Measurements from ENCODE around the gene PARP14. TPM values are rescaled to one million over a fixed set of nuclear protein-coding genes. Genes with fewer than 3 reads are reported as not detected.

Gene PARP14
- total and polyA plus RNA-seq, 10 of the 15 experiments (the other 5 are each of a cell fraction or from before 2014, with no cell fraction given), result 21.6 to 189 (median 92.7) TPM

DNA sequence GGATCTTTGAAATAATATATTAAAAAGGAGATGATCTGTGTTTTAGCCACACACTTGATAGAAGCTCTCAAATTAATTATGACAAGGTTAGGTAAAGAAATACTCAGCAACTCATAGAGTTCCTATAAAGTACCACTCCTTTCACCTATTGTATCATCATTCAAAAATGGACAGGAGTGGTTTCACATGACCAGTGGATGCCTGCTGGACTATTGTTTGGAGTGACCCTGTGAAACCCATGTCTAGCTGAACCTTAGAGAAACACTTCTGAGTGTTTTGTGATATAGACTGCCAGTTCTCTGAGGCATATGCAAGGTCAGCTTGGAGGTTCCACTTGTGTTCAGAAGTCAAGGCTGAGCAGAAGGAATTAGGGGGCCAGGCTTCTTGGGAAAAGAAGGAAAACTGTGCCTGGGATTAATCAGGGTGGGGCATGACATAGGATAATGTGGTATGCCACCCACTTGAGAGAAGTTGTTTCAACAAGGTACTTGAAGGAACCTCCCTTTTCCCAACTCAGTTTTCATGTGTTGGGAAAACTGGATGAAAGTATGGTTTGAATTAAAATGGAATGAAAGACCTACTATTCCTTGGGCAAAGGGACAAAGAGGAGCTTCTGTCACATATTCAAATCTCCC is 15.4 kb downstream of the PARP14 start (continued):
- TF ChIP-seq, protein P1, sequence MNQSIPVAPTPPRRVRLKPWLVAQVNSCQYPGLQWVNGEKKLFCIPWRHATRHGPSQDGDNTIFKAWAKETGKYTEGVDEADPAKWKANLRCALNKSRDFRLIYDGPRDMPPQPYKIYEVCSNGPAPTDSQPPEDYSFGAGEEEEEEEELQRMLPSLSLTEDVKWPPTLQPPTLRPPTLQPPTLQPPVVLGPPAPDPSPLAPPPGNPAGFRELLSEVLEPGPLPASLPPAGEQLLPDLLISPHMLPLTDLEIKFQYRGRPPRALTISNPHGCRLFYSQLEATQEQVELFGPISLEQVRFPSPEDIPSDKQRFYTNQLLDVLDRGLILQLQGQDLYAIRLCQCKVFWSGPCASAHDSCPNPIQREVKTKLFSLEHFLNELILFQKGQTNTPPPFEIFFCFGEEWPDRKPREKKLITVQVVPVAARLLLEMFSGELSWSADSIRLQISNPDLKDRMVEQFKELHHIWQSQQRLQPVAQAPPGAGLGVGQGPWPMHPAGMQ (IDR thresholded peaks at IDR 0.05; ENCODE audit: borderline replicate concordance), result no peak
- TF ChIP-seq POLR2AphosphoS2 (IDR thresholded peaks at IDR 0.05; ENCODE audit: low read depth, low read length), result no peak
- no peak for TF ChIP-seq HDGF (IDR thresholded peaks at IDR 0.05)
- no peak for TF ChIP-seq IKZF2 (IDR thresholded peaks at IDR 0.05)
- no peak for TF ChIP-seq IRF4 (IDR thresholded peaks at IDR 0.05; ENCODE audit: low read depth, low read length)
- no peak for TF ChIP-seq CBX3 (IDR thresholded peaks at IDR 0.05; ENCODE audit: borderline replicate concordance, low read depth)

- intact Hi-C loops (cut with micrococcal nuclease; ENCODE audit: unreplicated experiment) (no loop called here), in situ Hi-C loops (cut with MboI) (no loop called here)
- Histone ChIP-seq H3K79me2 (ENCODE audit: control insufficient read depth, insufficient read depth, low read length) (peaks cover 8% of the 10 kb centered on the region), H3K4me3 (peak overlapping the region; percentile 7; the same call in 1 of the 2 replicates), H4K20me1 (ENCODE audit: control insufficient read depth, insufficient read depth) (no peaks in the 10 kb centered on the region), H3K4me1 (ENCODE audit: control insufficient read depth, insufficient read depth, low read length) (peaks cover 25% of the 10 kb centered on the region), H2AFZ (ENCODE audit: control insufficient read depth, low read depth, low read length) (no peak overlapping the region), H3K9me3 (replicated peaks; ENCODE audit: control insufficient read depth, insufficient read depth, low read length) (peaks cover 7% of the 10 kb centered on the region; the same call in 2 of the 3 replicates), H3K36me3 (ENCODE audit: control insufficient read depth in 2 of 2, insufficient read depth in 2 of 2, low read length in 1 of 2) (peaks cover 14 to 50% of the 10 kb centered on the region in 2 experiments), H3K27ac (ENCODE audit: control insufficient read depth, insufficient read depth) (peak overlapping the region; percentile 65), H3K9ac (ENCODE audit: control insufficient read depth, insufficient read depth, low read length) (no peak overlapping the region), H3K27me3 (replicated peaks in 1 of 2; ENCODE audit: control insufficient read depth in 2 of 2, insufficient read depth in 2 of 2, low read length in 1 of 2) (no peaks in the 10 kb centered on the region), H3K4me2 (ENCODE audit: control insufficient read depth, insufficient read depth) (peak overlapping the region; percentile 72)
- BruUV-seq (replicated peaks), result no TSS peak
- SMC1A ChIA-PET (ENCODE audit: uncharacterized antibody, unreplicated experiment), result interaction anchor here (1.0 to 7.3 kb wide), 9 partner anchors 10 to 185 kb away, joined by 3 to 91 read pairs (median 4); partner anchors contain the start of genes DTX3L, PARP14 and PARP9
- FAIRE-seq (no peak), DNase-seq (ENCODE audit: low read depth, low spot score) (peak; percentile 61), ATAC-seq (peak; percentile 96)
- CTCF ChIA-PET, result interaction anchor here (0.7 to 1.9 kb wide), 7 partner anchors 19 to 332 kb away, joined by 3 to 10 read pairs (median 3); no protein-coding TSS in a partner anchor
- POLR2A ChIA-PET, result interaction anchor here (0.6 to 1.3 kb wide), 4 partner anchors 14 to 209 kb away, joined by 3 read pairs; no protein-coding TSS in a partner anchor
- RAD21 ChIA-PET (ENCODE audit: unreplicated experiment), result interaction anchor here (0.6 to 4.4 kb wide), 8 partner anchors 11 to 314 kb away, joined by 3 to 30 read pairs (median 5); partner anchors contain the start of genes FAM162A and PARP14
- WGBS (ENCODE audit: insufficient coverage, insufficient replicate concordance, low lambda C conversion rate, missing lambda C conversion rate), result 0% methylated on average over 2 of the region's 2 CpGs
- TF ChIP-seq ZNF274 (IDR thresholded peaks at IDR 0.05; ENCODE audit: insufficient read depth, insufficient read length), result no peak
- TF ChIP-seq IKZF2 (IDR thresholded peaks at IDR 0.05), result no peak
- TF ChIP-seq TCF3 (IDR thresholded peaks at IDR 0.05; ENCODE audit: borderline replicate concordance, insufficient read depth, low read depth, low read length), result no peak
- TF ChIP-seq BCL11A (IDR thresholded peaks at IDR 0.05; ENCODE audit: low read depth, low read length), result no peak
- TF ChIP-seq, protein P2, sequence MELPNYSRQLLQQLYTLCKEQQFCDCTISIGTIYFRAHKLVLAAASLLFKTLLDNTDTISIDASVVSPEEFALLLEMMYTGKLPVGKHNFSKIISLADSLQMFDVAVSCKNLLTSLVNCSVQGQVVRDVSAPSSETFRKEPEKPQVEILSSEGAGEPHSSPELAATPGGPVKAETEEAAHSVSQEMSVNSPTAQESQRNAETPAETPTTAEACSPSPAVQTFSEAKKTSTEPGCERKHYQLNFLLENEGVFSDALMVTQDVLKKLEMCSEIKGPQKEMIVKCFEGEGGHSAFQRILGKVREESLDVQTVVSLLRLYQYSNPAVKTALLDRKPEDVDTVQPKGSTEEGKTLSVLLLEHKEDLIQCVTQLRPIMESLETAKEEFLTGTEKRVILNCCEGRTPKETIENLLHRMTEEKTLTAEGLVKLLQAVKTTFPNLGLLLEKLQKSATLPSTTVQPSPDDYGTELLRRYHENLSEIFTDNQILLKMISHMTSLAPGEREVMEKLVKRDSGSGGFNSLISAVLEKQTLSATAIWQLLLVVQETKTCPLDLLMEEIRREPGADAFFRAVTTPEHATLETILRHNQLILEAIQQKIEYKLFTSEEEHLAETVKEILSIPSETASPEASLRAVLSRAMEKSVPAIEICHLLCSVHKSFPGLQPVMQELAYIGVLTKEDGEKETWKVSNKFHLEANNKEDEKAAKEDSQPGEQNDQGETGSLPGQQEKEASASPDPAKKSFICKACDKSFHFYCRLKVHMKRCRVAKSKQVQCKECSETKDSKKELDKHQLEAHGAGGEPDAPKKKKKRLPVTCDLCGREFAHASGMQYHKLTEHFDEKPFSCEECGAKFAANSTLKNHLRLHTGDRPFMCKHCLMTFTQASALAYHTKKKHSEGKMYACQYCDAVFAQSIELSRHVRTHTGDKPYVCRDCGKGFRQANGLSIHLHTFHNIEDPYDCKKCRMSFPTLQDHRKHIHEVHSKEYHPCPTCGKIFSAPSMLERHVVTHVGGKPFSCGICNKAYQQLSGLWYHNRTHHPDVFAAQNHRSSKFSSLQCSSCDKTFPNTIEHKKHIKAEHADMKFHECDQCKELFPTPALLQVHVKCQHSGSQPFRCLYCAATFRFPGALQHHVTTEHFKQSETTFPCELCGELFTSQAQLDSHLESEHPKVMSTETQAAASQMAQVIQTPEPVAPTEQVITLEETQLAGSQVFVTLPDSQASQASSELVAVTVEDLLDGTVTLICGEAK (IDR thresholded peaks at IDR 0.05; ENCODE audit: borderline replicate concordance), result no peak
- TF ChIP-seq ZBED1 (IDR thresholded peaks at IDR 0.05; ENCODE audit: borderline replicate concordance), result no peak
- TF ChIP-seq PBX3 (IDR thresholded peaks at IDR 0.05; ENCODE audit: insufficient replicate concordance, low read depth, low read length), result no peak
These were observed 17.4 kb downstream of the PARP14 start for GRCh38 chr3:122697952-122698620.

Data from GM12878 (cell line).